M059J (cell line): ENCODE data around the gene MGME1. TPM values are rescaled to one million over a fixed set of nuclear protein-coding genes. Genes with fewer than 3 reads are reported as not detected.

Experiments used
- DNase-seq: peaks from one replicate; pipeline ENCODE4 v3.0.0-alpha.2; 2012; ENCODE audit warnings: low read depth
- total RNA-seq: library from RNA; depleted of rRNA; stranded (reverse); fragments of >200 nt; shearing (Covaris generic); gene quantifications from 2 replicates; pipeline ENCODE4 v1.2.3, GENCODE V29; 2014; rRNA removed

The MGME1 gene, protein sequence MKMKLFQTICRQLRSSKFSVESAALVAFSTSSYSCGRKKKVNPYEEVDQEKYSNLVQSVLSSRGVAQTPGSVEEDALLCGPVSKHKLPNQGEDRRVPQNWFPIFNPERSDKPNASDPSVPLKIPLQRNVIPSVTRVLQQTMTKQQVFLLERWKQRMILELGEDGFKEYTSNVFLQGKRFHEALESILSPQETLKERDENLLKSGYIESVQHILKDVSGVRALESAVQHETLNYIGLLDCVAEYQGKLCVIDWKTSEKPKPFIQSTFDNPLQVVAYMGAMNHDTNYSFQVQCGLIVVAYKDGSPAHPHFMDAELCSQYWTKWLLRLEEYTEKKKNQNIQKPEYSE
- total RNA-seq = 19.2 and 27.4 TPM in 2 replicates

DNA sequence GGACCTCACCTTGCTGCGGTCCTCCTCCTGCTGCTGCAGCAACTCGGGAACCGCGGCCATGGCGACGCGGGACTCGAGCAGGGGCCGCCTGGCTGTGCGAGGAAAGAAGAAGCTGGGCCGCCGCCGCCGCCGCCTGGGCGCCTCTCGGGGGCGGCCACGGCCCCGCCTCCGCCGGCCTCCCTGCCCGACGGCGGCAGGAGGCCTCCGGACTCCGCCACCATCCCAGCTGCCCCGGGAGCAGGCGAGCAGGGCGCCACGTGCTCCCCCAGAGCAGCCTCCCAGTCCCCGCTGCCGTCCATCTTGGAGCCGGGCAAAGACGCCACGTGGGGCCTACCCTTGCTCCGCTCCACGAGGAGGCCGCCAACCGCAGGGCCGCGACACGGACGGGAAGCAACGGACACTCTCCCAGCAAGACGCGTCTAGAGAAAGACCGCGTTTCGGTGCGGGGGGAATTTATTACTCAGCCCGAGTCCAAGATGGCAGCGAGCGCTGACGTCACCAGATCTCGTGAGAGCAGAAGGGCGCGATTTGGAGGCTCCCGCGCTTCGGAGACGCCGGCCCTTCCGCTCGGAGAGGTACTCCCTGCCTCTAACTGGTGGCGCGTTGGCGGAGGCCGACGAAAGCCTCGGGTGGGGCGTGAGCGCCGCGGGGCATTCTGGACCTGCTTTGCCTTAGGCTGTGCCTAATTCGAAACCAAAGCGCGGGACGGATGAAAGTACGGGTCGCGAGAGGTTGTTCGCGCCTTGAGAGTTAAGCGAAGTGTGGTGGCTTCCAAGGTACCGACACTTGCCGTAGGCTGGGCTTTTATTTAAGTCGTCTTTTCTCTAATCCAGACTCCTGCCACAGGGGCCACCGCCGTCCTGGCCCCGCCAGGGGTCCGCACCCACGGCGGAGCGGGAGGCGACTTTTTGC is at the start of gene MGME1, which contains the start of gene SNX5:
Gene MGME1, plus strand, starts transcription at position 653 of the 912 bp plus-strand sequence. CDS start 842 bp downstream, outside the sequence.
Gene SNX5, minus strand, starts transcription at position 429 of the 912 bp plus-strand sequence. Its CDS starts 369 bp downstream, at position 60.
- DNase-seq = peak; percentile 100

DNA sequence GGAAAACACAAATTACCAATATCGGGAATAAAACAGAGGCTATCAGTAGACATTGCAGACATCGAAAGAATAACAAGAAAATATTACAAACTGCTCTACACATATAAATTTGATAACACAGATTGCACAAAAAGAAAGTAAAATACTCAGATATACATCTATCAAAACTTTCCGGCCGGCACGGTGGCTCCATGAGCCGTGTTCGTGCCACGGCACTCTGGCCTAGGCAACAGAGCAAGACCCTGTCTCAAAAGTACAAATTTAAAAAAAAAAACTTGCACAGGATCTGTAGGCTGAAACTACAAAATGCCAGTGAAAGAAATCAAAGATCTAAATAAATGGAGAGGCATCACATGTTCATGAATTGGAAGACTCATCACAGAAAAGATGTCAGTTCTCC is 49.7 kb upstream of the MGME1 start:
- no peak for DNase-seq

DNA sequence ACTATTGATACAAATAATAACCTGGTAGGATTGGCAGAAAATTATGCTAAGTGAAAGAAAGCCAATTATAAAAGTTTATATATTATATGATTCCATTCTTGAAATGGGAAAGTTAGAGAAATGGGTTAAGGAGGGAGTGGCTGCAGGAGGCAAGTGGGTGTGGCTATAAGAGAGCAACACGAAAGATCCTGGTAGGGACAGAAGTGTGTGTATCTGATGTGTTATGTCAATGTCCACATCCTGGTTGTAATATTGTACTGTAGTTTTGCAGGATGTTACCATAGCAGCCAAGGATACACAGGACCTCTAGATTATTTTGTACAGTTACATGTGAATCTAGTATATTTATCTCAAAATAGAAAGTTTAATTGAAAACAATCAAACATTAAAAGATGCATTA is 47.0 kb upstream of the MGME1 start:
- DNase-seq = no peak

DNA sequence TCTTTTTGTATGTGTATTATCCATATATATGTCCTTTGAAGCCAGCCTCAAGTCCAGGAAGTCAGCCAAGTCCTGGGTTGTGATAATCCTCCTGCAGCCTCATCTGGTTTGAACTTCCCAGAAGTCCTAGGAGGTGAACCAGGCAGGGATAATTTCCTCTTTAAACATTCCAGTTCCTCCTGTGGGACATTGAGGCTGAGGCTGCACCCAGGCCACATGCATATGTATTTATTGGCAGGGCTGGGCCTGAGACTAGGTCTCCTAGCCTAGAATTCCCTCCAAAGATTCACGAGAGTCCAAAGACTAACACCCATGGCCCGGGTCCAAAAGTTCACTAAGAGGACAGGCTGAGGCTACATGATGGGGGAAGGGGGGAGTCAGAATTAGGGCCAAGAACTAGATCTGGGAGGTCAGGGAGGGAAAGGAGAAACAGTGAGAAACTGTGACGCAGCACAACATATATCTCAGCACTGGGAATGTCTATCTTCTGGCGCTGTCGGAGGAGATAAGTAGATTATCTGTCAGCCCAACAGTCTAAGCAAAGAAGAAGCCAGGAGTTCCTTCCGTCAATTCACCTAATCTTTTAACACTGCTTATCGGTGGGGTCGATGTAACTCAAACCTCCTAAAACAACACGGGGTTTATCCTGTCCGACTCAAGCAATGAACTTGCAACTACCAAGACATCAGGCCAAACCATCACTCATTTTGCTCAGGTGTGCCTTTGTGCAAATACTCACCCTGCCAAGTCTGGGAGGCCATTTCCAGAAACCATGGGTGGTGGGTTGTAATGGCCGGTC is 43.5 kb upstream of the MGME1 start:
- DNase-seq = no peak

DNA sequence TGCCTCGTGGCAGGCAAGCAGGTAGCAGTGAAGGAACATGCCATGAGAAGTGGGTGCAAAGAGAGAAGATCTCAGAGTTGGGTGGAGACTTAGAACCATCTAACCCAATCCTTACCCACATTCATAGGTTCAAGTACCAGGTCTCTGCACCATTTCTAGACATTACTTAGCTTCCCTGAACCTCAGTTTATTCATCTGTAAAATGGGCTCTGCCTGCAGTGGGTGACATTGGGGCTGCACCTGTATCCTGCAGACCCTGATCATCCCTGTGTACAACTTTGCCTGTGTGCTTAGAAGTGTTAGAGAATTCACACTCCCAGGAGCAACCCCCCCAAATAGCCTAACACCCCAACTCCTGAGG is 42.9 kb upstream of the MGME1 start:
- no peak for DNase-seq

DNA sequence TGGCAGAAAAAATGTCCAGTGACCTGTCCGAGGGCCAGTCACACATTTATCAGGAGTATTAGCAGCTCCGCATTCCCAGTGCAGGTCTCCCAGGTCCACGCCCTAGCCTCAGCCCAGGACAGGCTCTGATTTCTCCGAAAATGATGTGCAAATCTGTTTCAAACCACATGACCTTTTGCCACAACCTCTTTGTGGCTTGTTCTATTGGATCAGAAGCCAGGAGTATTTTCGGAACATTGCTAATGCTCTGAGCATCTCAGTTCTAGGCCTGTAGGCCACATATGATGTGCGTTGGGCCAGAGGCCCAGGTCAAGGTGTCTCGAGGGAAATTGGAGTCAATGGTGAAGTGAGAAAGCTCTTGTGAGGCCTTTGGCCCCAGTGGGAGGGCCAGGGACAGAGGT is 40.6 kb upstream of the MGME1 start:
- no peak for DNase-seq

DNA sequence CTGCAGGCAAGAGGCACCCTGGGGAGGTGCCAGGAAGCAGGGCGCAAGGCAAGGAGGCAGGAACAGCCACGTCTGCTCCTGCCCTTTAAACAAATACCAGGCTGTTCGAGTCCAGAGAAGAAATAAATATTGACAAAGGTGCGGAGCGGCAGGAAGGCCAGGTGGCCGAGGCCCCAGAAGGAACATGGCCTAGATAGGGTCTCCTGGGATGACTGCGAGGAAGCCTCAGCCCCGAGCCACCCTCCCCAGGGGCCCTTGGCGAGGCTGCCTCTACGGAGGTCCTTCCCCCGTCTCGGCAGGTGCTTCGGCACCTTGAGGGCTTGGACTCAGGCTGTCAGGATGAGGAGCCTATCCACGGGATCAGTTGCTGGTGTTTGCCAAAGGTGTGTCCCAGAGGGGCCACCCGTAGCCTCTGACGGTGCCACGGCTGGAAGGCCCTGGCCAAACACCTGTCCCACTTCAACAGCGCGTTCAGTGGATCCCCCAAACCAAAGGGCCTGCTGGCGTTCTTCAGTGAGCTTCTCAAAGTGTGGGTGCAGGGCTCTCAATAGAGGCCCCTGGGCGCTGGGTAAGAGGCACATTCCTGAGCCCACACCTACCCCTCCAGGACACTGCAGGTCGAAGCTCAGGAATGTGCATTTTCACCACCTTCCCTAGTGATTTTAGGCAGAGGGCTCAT is 40.0 kb upstream of the MGME1 start:
- no peak for DNase-seq

DNA sequence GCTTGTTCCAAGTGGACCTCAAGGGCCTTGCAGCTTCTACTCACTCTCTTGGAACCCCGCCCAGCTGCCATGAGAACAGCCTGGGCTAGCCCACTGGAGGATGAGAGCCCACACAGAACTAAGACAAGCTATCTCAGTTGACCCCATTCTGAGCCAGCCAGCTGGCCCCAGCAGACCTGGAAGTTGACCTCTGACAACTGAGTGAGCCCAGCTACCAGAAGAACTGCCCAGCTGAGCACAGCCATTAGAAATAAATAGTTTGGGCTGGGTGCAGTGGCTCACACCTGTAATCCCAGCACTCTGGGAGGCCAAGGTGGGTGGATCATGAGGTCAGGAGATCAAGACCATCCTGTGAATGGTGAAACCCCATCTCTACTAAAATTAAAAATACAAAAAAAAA is 37.3 kb upstream of the MGME1 start:
- no peak for DNase-seq

DNA sequence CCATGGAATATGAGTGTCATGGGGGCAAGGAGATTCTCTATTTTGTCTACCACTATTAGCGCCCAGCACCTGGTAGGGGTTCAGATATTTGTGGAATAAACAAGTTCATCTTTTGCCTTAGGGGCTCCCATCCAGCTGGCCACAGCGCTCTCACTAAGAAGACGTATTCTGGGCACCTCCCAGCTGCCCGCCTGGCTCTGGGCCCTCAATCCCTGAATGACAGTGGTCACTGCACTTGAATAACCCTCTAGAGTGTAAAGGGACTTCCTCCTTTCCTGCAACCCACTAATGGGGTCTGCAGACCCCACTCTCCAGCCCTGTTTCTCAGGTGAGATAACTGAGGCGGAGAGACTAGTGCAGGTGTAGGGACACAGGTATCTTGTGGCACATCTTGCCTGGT is 36.4 kb upstream of the MGME1 start:
- no peak for DNase-seq

DNA sequence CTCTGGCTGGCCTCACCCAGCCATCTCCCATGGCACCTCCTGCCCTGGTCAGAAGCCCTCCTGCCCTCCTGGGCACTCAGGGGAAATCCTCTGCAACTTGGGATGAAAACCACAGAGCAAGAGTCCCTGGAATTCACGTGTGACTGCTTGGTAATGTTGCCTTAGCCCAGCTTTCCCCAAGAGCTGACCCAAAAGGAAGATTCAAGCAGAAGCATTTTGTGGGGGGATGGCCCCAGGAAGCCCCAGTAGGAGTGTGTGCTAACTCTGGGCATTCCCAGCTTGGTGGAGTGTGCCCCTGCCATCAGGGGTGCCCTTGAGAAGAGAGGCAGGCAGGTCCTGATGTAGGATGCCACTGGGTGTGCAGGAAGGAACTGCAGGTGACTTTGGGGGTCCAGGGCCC is 35.7 kb upstream of the MGME1 start:
- DNase-seq = no peak

DNA sequence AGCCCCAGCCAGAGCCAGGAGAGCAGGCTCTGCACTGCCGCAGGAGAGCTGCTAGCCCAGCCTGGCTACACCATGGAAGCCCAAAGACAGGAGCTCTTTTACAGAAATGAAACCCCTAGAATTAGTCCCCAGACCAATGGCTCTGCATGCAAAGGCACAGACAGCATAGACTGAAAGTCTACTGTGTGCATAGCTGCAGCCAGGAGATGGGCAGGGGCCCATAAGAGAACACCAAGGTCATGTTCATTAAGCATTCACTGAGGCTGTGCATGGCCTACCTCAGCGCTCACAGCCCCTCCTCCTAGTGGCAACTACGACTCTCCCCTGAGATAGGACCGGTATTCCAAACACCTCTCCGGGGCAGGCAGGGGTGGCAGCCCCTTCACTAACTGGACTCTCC is 35.1 kb upstream of the MGME1 start:
- no peak for DNase-seq

DNA sequence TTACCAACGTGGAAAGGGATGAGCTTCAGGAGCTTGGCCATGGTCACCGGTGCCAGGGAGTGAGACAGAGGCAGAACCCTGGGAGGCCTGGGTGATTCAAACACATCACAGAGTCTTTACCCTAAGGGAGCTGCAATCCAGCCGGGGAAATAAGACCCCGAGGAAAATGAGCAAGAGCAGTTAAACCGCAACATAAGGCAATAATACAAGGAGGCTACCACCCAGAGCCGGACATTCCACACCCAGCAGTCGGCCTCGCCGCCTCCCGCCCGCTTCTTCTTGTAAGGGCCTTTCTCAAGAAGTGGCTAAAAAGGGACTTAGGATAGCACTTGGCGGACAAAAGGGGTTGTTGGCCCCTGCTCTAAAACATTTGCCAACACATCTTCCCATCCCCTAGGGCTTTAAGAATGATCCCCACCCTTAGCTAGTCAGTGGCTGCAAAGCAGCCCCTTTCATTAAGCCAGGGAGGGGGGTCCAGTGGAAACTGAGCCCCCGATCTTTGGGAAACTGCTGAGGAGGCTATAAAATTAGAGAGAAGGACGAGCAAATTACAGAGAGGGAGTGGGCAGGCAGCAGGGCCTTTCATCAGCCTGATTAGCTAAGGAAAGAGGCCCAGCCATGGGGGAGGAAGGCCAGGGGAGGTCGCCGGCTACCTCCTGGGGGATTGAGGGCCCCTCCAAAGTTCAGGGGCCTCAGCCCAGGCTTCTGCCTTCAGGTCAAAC is 34.5 kb upstream of the MGME1 start:
- DNase-seq = peak; percentile 89

DNA sequence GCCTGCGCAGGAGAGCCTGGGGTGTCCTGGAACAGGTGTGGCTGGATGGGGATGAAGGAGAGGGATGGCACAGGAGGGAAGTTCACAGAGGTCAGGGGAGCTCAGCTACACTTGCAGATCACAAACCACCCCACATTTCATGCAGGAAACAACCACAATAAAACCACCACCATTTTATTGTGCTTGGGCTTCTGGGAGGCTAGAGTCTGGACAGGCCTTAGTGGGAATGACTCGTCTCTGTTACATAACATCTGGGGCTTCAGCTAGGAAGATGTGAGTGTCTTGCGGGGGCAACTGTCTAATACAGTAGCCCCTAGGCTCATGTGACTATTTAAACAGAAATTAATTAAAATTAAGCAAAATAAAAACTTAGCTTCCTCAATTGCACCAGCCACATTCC is 33.6 kb upstream of the MGME1 start:
- peak; percentile 74 for DNase-seq

DNA sequence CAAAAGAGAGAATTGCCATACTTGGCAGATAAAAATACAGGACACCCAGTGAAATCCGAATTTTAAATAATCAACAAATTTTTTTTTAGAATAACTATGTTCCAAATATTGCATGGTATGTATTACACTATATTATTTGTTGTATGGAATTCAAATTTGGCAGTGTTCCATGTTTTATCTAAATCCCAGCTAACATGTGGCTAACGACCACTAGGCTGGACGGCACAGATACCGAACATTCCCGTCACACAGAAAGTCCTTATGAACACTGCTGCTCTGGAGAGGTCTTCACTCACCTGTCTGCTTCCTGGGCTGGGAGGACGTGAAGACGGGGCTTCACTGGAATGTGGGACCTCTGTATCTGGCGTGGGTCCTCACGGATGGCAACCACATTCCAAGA is 33.1 kb upstream of the MGME1 start:
- no peak for DNase-seq

DNA sequence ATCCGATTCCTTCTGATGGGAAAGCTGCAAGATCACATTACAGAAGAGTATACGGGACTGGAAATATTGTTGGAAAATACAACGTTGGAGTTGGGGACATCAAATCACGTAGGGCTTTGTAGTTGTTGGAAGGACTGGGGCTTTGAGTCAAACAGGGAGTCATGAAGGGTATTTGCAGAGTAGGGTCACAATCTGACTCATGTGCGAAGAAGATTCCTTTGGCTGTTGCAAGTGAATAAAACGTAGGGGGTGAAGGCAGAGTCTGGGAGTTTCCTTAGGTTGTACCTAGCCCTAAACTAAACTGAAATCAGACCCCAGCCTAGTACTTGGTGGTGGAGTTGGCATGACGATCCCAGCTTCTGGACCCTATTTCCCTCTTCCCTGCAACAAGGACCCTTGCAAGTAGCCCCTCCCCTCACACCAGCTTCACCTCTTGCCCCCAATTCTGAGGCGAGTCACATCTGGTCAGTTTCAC is 32.5 kb upstream of the MGME1 start:
- no peak for DNase-seq

DNA sequence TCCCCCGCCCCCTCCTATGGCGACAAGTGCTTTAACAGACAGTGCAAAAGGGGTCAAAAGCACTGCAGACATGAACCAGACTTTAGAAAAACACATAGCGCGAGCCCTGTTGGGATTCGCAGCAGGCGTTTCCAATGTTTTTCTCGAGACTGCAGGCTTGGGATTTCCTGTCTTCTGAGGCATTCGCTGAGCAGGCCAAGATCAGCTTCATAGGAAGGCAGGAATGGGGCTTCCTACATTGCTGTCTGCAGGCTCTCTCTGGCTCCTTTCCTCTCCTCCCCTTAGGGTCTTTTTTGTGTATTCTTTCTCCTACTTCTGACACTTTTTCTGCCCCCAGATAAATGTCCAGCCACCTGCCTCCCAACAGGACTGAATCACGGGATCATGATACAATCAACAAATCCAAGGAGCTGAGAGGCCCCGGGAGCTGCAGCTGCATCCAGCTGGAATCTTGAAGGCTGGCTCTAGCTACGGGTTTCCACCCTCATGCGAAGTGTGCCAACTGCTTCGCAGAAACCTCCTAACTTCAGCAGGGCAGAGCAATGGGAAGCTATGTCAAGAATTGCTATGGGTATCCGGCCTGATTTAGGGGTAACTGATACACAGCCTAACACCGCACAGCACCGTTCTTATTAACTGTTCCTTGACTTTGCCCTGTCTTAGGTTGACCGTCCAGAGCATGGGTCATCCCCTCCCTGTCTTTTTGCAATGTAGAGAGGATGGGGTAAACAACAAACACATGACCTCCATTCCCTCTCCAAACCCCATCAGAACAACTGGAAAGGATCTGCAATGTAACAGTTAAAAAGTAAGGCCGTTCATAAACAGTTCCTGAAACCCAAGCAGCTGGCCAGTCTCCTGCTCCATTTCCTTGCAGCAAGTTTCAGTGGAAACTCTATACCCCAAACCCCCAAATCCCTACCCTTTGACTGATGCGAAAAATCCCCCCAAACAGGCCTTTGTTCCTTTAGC is 31.8 kb upstream of the MGME1 start:
- DNase-seq = no peak

DNA sequence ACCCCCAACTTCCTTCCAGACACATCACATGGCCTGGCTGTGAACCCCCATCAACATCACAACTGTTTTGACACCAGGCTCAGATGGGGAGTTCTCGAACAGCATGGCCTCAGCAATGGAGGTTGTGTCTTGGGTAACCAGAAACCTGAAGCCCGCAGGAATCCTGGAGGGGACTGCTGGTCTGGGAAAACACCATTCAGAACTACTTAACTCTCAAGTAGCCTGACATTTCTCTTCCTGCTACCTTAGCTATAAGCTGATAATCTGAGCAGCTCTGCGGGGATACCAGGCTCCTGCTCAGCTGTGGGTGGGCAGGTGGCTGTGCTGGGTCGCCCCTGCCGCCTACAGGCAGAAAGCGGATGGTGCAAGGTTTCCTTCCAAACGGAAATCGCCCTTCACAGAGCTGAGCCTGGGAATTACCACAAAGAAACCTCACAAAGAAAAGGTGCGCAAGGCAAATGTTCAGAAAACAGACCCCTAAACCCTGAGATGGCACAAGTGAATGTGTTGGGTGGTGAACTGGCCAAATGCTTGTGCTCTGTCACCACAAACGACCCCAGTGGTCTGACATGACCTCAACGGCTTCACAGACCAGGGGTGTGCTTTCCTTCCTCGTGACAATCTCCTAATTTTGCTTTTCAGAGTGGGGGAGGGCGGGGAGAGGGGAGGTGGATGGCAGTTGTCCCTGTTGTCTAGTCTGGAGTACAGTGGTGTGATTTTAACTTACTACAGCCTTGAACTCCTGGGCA is 29.8 kb upstream of the MGME1 start:
- DNase-seq = peak; percentile 68

DNA sequence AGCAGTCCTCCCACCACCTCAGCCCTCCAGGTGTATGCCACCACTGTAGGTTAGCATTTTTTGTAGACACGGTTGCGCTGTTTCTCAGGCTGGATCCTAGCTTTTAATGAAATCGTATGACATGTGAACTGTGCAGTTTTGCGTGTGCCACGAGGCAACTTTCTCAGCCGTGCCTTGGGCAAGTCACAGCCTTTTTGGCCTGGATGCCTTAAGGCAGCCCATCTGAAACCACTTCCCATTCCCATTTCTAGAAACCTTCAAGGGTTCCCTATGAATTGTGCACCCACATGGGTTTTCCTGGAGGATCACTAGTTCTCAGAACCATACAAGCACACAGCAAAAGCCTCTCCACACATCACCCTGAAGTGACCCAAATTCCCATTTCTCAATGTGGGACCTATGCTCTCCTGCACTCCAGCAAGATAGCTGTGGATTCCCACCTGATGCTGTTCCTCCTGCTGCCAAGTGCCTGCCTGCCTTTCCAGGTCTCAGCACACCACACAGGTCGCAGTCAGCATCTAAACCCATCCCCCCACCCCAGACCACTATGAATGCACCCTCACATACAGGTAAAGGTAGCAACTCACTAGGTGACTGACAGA is 29.1 kb upstream of the MGME1 start:
- no peak for DNase-seq
